ENCODE data around the gene CYP20A1.

CYP20A1 gene

GRCh38 chr2:203346612-203347011, 107.8 kb downstream of the CYP20A1 start:
- in situ Hi-C loops (cut with HindIII; ENCODE audit: low pct_ligation_motif_present, low sequenced_read_pairs), result no loop called here
- Histone ChIP-seq H3K4me3 (ENCODE audit: low read depth, low read length) (no peak overlapping the region), H3K27me3 (replicated peaks) (no peaks in the 10 kb centered on the region), H3K36me3 (replicated peaks) (no peaks in the 10 kb centered on the region), H3K27ac (no peak overlapping the region)
- DNase-seq, result no peak
- no peak for TF ChIP-seq CTCF (IDR thresholded peaks at IDR 0.05; ENCODE audit: low read depth, low read length, missing control alignments)

DNA sequence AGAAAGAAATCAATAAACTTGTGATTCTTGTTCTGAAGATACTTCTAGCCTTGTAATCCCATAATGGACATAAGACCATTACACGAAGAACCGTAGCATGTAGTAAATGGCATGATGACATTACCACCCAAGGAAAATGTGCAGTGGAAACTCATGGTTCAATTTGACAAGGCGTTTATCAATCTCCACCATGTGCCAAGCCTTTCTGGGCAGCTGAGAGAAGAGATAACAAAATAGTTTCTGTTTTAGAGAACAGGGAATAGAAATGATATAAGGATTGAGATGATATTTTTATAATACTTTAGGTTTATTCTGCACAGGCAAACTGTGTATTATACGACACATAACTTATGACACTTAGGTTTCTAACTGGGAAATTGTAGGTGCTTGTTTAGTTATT, 108.6 kb downstream of the CYP20A1 start:
- Histone ChIP-seq H3K27ac (no peak overlapping the region), H3K4me3 (ENCODE audit: low read depth, low read length) (no peak overlapping the region), H3K36me3 (replicated peaks) (no peaks in the 10 kb centered on the region), H3K27me3 (replicated peaks) (no peaks in the 10 kb centered on the region)
- no peak for TF ChIP-seq CTCF (IDR thresholded peaks at IDR 0.05; ENCODE audit: low read depth, low read length, missing control alignments)
- DNase-seq, result no peak
- in situ Hi-C loops (cut with HindIII; ENCODE audit: low pct_ligation_motif_present, low sequenced_read_pairs), result no loop called here

- in situ Hi-C loops (cut with HindIII; ENCODE audit: low pct_ligation_motif_present, low sequenced_read_pairs), result no loop called here
- peak; percentile 6 for DNase-seq
Observed at GRCh38 chr2:203352604-203353255, 113.9 kb downstream of the CYP20A1 start.

GRCh38 chr2:203354966-203355365, 116.1 kb downstream of the CYP20A1 start:
- no peak overlapping the region for H3K4me3 ChIP-seq (ENCODE audit: low read depth, low read length)
- TF ChIP-seq CTCF (IDR thresholded peaks at IDR 0.05; ENCODE audit: low read depth, low read length, missing control alignments), result no peak
- H3K36me3 ChIP-seq (replicated peaks), result no peaks in the 10 kb centered on the region
- no peaks in the 10 kb centered on the region for H3K27me3 ChIP-seq (replicated peaks)
- no peak overlapping the region for H3K27ac ChIP-seq
- in situ Hi-C loops (cut with HindIII; ENCODE audit: low pct_ligation_motif_present, low sequenced_read_pairs), result no loop called here
- no peak for DNase-seq

More at GRCh38 chr2:203352604-203353255, 113.9 kb downstream of the CYP20A1 start:
- Histone ChIP-seq H3K27ac (no peak overlapping the region), H3K4me3 (ENCODE audit: low read depth, low read length) (no peak overlapping the region), H3K36me3 (replicated peaks) (no peaks in the 10 kb centered on the region), H3K27me3 (replicated peaks) (no peaks in the 10 kb centered on the region)
- TF ChIP-seq CTCF (IDR thresholded peaks at IDR 0.05; ENCODE audit: low read depth, low read length, missing control alignments), result no peak

Data from brain microvascular endothelial cell (primary cell).